GM18909 (cell line): Measurements from ENCODE around the gene DCDC2B.
A peak's percentile ranks its signal among the peaks of the same experiment; 100 is the strongest.

ENCODE experiments used
- ATAC-seq: cut with Tn5 transposase; IDR thresholded peaks from one replicate; pipeline ENCODE4 v1.9.1; 2021; ENCODE audit warnings: mild to moderate bottlenecking; ENCODE audit not compliant: unreplicated experiment, poor library complexity

DCDC2B gene

DNA sequence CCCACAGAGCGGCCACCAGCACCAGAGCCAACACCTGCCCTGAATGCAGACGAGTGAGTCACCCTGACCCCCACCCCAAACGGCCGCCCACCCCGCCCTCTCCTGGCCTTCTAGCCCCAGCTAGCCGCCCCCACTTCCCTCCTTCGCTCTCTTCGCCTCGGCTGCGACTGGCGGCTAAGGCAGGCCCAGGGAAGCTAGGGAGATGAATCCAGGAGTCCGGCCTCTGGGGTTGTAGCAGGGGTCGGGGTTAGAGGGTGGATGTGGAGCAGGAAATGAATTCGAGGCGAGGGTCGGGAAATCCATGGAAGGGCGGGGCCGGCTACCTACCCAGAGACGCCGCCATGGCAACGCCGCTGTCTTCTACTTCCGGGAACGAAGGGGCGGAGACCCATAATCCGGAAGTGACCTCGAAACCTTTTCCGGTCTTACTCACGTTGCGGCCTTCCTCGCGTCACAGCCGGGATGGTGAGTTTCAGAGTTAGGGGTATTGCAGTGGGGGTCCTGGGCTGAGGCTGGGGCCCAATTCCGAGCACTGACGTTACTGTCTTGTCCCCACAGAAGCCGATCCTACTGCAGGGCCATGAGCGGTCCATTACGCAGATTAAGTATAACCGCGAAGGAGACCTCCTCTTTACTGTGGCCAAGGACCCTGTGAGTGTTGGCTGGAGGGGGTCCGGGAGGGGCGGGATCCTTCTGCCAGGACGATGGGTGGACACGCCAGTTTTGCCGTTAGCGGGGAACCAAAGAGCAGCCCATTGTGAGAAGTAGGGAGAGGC is 13.3 kb downstream of the DCDC2B start, which contains the start of the genes EIF3I and TMEM234:
Gene EIF3I (plus strand): TSS at position 428 of the 776 bp plus-strand sequence. CDS start 35 bp downstream, at position 463.
Gene TMEM234 (minus strand): TSS at position 374 of the 776 bp plus-strand sequence. CDS start 31 bp downstream, at position 343.
- ATAC-seq: peak; percentile 90

DNA sequence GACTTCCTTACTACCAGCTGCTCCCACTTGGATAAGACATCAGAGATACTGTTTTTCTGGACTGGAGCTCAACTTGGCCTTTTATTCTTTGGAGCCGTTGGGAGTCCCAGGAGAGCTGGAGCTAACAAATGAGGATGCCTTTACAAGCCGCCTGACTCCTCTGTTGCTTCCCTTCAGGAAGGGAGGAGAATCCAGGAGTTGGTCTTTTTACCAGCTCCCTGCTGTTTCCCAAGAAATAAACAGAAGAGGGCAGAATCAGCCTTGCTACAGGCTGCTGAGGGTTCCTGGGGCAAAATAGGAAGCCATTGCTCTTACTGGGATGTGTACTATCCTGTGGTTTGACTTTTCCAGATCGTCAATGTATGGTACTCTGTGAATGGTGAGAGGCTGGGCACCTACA is 14.8 kb downstream of the DCDC2B start:
- no peak for ATAC-seq

DNA sequence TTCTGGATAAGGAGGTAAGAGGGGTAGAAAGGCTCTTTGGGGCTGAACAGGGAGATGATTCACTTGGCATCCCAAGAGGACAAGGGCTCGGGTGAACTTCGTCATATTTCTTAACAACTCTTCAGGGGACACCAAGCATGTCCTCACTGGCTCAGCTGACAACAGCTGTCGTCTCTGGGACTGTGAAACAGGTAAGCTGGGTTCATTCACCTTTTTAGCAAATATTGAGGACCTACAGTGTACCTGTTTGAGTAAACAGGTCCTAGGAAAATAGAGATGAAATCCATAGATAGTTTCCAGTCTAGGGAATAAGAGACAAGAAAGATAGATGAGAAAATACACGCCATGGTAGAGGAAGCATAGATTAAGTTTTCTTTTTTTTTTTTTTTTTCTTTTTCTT is 15.4 kb downstream of the DCDC2B start:
- no peak for ATAC-seq

DNA sequence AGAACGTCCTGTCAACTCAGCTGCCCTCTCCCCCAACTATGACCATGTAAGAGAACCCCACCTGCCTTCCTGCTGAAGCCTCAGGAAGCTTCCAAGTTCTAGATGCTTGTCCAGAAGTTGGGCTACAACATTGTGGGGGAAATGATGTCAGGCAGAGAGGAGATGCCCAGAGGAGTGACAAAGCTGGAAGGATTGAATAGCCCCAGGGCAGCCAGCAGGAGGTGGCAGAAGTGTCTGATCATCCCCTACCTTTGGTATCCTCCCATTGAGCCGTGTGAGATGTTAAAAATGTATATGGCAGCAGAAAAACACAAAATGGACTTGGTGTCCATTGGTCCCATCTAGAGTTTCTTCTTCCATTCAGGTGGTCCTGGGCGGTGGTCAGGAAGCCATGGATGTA is 19.9 kb downstream of the DCDC2B start:
- no peak for ATAC-seq

DNA sequence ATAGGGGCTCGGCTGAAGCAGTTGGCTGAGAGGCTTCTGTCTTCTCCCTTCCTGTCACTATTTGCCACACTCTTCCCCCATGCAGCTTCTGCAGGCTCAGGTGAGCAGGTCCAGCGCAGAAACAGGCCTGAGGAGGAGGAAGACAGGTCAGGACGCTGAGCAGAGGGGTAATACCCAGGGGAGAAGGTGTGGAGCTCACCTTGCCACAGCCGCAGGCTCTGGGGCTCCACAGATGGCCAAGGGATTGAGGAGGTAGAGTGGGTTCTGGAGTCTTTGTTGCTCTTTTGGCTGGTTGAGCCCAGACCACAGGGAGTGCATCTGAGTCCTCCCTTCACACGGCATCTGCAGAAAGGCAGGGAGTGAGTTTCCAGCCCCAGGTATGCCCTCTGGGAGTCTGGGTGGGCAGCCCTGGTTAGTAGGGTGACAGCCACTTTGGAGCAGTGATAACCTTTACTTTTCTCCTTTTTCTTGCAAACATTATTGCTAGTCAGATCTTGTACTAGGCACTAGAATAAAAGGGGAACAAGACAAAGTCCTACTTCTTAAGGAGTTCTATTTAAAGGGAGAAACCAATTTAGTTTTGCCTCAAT is 23.0 kb downstream of the DCDC2B start:
- ATAC-seq: no peak

DNA sequence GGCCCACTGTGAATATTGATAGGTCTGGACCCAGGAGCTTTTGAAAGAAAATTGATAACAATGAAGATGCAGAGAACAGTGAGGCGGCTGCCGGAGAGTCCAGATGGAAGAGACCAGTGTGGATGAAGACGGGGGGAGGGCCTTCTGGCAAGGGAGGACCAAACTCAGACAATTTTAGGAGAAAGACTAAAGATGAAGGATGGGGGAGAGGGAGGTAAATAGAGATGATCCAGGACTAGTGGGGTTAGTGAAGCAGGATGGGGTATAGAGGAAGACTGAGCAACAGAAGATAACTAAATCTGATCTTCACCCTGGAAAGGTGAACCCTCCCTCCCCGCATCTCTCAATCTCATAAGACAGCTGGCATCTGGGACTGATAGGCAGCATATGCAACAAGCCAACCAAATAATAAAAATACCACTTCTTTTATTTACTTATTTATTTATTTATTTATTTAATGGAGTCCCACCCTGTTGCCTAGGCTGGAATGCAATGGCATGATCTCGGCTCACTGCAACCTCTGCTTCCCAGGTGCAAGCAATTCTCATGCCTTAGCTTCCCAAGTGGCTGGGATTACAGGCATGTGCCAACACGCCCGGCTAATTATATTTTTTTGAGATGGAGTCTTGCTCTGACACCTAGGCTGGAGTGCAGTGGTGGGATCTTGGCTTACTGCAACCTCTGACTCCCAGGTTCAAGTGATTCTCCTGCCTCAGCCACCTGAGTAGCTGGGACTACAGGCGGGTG is 23.8 kb downstream of the DCDC2B start:
- ATAC-seq: no peak

DNA sequence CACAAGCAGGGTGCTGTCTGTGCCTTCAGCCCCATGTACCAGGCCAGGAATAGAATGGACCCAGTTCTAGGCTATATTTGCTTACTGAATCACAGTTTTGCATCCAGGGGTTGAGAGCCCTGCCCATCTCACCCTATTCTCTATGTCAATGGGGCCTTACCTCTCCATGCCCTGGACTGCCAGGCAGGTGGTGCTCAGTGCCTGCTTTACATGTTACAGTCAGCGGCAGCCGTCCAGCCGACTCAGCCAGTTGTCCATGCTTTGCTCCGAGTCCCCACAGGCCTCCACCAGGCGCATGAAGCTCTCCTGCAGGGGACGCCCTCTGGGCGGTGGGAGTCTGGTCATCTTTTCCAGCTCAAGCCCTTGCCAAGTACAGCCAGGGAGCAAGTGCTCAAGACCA is 25.9 kb downstream of the DCDC2B start:
- ATAC-seq: no peak

DNA sequence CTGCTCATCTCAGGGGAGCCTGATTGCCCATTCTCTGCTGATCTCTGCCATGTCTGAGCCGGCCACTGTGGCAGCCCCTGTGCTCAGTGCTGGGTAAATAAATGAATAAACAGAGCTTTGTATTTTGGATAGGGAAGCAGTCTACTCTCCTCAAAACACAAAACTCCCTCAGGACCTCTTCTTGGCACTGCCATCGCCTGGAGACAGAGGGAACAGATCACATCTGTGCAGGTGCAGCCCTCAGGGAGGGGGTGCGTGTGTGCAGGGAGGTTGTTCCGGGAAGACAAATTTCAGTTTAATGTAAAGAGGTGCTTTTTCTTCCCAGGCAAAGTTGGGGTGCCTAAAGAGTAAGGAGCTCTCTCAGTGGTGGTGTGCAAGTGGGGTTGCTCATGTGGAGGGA is 30.4 kb downstream of the DCDC2B start:
- ATAC-seq: no peak

DNA sequence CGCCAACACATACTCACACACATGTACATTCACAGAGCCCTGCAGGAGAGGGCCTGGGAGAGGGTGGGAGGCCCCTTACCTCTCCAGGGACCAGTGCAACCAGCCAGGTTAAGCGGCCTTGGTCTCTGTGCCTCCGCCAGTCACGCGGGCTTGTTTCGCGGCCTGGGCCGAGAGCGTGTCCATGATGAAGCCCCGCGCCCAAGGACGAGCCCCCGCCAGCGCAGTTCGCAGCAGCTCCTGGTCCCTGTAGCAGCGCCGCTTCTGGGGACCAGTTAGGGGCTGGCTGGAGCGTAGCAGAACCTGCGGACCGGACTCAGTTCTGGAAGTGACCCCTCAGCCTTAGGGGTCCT is 30.9 kb downstream of the DCDC2B start:
- no peak for ATAC-seq

DNA sequence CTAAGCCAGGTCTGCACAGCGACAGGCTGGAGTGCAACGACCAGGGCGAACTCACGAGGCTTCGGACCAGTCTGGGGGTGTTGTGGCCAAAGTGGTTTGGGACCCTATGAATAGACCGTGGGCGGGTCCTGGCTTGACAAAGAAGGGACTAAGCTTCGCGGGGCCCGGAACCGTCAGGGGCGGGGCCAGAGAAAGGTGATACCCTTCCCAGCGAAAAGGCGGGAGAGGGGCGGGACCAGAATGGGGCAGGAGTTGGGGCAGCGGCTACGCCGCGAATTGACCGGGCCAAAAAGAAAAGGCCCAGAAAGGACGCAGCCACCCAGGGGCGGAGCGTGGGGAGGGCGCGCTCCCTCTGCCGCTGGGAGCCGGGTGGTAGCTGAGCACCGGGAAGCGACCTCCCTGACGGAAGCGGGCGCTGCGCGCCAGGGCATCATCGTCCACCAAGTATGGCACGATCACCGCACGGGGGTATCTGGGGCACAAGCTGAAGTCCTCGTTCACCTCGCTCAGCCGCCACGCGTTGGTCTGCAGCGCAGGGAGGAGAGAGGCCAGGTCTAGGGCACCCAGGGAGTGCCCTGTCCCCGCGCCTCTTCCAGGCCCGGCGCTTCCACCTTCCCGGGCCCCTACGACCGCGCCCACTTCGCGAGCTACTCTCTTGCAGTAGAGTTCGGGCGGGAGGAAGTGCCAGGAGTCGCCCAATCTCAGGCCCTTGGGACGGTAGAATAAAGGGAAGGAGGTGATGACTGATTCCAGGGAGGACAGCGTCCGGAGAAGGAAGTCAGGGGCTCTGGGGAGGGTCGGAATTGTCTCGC is 31.5 kb downstream of the DCDC2B start:
- ATAC-seq: peak; percentile 56

DNA sequence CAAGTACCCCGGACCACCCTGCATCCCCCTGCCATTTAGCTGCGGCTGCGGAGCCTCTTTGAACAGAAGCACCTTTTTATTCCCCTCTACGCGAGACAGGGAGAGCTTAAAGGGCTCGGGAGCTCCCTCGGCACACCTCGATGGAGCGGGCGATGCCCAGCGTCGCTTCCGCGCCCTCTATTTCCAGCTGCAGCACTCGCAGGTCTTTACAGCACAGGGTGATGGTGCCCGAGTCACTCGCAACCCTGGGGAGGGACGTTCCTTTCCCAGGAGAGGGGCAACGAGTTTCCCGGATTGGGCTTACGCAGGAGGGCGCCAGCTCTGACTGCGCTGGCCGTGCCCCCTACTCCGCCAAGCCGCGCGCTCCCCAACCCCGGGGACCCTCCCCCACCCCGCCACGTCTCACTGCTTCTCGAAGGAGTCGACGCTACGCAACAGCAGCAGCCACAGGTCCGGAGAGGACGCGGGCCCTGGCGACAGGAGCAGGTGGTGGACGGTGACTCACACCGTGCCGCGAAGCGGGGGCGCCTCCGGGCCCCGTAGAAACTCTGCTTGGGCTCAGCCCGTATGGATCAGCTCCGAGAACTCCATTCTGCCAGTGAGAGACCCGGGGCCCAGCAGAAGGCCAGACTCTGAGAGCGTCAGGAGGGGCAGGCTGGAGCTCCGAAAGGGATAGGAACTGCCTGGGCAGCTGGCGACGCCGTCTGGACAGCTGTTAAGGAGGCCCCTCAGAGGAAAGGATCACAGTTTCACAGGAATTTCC is 32.3 kb downstream of the DCDC2B start:
- ATAC-seq: peak; percentile 40

DNA sequence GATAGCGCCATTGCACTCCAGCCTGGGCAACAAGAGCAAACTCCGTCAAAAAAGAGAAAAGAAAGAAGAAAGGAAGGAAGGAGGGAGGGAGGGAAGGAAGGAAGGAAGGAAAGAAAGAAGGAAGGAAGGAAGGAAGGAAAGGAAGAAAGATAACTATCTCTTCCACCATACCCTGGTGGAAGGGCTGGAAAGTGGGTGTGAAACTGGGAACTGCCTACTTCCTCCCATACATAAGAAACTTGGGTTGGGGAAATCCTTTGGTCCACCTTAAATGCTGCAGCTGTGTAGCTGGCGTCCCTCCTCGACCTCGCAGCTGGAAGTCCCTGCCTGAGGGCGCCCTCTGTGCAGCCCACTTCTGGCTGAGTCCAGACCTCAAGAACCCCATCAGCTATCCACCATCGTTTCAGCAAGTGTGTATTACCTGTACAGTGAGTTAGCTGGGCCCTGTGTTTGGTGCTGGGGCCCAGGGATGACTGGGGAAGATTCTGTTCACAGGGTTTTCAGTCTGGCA is 33.5 kb downstream of the DCDC2B start:
- no peak for ATAC-seq

DNA sequence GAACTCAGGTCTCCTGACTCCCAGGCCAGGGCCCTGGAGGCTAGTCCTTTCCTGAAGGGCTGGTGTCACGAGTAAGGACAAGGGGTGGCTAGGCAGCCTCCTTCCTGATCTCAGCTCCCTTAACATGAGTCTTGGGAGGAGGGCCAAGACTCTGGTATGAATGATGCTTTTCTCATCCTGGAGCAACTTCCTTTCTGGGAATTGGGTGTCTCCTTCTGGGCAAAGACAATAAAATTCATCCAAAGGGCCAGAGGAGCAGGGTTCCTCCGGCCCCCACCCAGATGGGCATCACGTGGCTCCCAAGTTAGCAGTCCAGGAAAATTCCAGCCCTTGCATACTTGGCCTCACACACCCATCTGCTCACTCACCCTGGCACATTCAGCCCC is 38.0 kb downstream of the DCDC2B start, which contains the start of gene FAM167B:
Gene FAM167B (plus strand): TSS at position 335 of the 386 bp plus-strand sequence. CDS start 200 bp downstream, outside the sequence.
- ATAC-seq: no peak

DNA sequence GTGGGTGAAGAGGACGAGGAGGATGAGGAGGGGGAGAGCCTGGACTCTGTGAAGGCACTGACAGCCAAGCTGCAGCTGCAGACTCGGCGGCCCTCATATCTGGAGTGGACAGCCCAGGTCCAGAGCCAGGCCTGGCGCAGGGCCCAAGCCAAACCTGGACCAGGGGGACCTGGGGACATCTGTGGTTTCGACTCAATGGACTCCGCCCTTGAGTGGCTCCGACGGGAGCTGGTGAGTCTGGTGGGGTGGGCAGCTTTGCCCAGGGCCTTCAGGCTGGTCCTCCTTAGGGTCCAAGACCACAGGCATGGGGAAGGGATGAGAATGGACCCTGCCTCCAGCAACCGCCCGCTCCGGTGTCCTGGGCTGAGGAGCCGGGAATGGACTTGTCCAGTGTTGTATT is 38.6 kb downstream of the DCDC2B start:
- ATAC-seq: no peak

DNA sequence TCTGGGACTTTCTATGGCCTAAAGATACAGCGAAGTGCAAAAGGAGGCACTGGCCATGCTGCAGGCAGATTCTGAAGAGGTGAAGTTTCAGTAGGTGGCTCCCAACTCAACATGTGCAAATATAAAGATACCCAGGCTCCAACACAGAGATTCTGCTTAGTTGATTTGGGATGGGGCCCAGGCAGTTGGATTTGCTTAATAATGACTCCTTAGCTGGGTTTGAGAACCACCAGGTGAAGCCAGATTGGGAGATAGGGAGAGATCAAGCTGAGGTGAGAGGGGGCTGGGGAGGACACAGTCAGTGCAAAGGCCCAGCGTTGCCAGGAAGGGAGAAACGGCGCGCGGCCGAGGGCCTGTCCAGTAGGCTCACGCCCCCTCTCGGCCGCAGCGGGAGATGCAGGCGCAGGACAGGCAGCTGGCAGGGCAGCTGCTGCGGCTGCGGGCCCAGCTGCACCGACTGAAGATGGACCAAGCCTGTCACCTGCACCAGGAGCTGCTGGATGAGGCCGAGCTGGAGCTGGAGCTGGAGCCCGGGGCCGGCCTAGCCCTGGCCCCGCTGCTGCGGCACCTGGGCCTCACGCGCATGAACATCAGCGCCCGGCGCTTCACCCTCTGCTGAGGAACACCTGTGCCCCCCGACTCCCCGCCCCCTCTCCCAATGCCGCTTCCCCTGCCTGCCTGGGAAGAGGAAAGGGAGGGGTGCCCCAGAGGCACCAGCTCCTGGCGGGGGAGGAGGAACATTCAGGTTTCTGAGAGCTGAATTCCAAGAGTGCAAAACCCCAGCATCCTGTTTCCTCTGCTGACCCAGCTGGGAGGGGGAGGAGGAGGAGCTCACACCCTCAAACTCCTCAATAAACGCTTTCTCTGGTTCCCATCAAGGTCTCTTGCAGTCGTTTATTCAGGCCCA is 39.3 kb downstream of the DCDC2B start:
- no peak for ATAC-seq

DNA sequence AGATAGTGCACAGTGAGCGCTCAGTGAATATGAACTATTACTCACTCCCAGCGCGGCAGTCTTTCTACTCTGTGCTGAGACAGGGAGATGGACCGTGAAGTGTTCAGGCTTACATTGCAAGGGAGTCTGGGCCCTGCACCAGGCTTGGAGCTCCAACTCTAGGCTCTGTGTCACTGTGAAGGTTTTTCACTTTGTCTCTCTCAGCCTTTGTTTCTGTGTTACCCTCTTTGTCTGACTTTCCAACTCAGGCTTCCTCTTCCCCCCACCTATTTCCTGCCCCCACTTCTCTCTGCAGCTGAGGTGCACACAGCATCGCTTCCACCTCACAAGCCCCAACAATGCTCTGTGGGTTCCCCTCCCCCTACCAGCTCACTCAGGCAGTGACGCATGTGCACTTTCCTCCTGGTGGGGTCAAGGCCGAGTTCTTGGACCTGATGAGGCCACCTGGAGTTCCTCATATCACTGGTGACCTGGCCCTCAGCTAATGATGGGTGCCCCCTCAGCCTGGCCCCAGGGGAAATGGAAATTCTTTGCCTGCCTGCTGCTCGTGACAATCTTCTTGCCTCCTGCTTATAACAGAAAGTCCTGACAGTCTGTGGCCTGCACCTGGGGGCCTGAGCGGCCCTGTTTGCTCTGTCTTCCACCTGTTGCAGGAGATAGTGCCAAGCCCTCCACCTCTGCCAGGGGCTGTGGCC is 41.1 kb downstream of the DCDC2B start:
- peak; percentile 60 for ATAC-seq

DNA sequence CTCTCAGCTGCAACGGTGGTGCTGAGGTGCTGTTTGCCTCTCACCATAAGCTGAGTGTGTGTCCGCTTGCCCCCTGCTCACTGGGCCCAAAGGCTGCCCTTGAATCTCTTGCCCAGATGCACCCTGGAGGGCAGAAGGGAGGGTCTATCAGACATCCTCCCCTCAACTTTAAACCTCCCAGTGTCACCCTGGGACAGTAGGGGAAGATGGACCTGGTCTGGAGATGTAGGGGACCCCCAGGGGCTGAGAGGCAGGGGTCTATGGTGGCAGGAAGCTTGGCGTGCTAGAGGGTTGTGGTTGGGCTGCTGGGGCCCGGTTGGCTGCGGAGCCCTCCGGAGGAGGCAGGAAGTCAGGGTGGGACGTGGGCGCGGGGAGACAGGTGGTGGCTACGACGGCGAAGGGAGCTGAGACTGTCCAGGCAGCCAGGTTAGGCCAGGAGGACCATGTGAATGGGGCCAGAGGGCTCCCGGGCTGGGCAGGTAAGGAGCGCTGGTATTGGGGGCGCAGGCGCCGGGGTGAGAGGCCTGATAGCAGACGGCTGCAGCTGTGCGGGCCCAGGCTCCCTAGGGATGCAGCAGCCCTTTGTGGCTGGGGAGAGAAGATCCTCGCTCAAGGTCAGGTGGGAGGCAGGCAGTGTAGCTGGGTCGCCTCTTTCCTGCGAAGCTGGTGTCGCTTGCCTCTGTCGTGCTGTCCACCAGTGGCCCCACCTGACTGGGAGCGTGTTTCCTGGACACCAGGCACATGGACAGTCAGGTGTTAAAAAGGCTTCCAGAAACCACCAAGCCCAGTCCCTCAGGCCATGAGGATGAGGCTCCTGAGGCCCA is 42.2 kb downstream of the DCDC2B start, which contains the start of gene LCK:
Gene LCK (plus strand): TSS at position 373 of the 824 bp plus-strand sequence. CDS start 23,065 bp downstream, outside the sequence.
- peak; percentile 31 for ATAC-seq
